ENCODE results near the gene ASGR2.

DNA sequence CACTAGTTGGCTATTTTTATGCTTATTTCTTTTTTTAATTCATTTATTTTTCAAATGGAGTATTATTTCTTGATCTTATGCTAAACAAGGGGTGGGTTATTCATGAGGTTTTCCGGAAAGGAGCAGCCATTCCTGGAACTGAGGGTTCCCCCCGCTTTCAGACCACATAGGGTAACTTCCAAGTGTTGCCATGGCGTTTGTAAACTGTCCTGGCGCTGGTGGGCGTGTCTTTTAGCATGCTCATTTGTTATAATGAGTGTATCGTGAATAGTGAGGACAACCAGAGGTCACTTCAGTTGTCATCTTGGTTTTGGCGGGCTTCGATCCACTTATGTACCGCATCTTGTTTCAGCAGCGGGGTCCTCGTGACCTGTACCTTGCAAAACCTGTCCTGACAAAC is 29.6 kb upstream of the ASGR2 start:
- TF ChIP-seq POLR2A (IDR thresholded peaks at IDR 0.05; ENCODE audit: low read depth, low read length) (no peak), TAF1 (IDR thresholded peaks at IDR 0.05; ENCODE audit: low read depth, low read length) (no peak), POLR2AphosphoS5 (IDR thresholded peaks at IDR 0.05; ENCODE audit: low read depth, low read length) (no peak)

All from GM12891 (cell line).